Endothelial cell of umbilical vein (primary cell): ENCODE data around the gene TSEN34. TPM values are rescaled to one million over a fixed set of nuclear protein-coding genes. Genes with fewer than 3 reads are reported as not detected.

Experiments used
- BruUV-seq: library from RNA; stranded (reverse); fragments of 400-500 nt; replicated peaks from 2 replicates; lab custom pipeline; 2021; lab: Mats Ljungman, UMichigan
- CTCF ChIA-PET: fragments of 300-600, 350-600 bp; sonication (Branson Sonifier 250); formaldehyde crosslinking; loops from one replicate; lab custom pipeline; 2021; ENCODE audit warnings: antibody characterized with exemption, inconsistent platforms; lab: Charles Lee
- POLR2A ChIA-PET: fragments of 300-600, 350-600 bp; sonication (Branson Sonifier 250); formaldehyde crosslinking; loops from one replicate; lab custom pipeline; 2021; ENCODE audit warnings: antibody characterized with exemption, inconsistent platforms; lab: Charles Lee
- DNase-seq: peaks from one replicate; pipeline ENCODE4 v3.0.0-alpha.2; 2011; ENCODE audit warnings: low read depth, low spot score
- FAIRE-seq: peaks from 2 replicates; lab custom pipeline; 2011; peaks lifted over from hg19 to GRCh38; lab: Jason Lieb, UNC
- H2AFZ ChIP-seq: 2 replicates; pipeline ENCODE4 v1.6.0; 2012; ENCODE audit warnings: low read depth, low read length, control low read depth, inconsistent platforms
- H3K27ac ChIP-seq: 2 replicates; pipeline ENCODE4 v1.5.1; 2011; ENCODE audit warnings: low read depth, mild to moderate bottlenecking, control low read depth, low read length, moderate library complexity; ENCODE audit not compliant: insufficient read depth
- H3K27me3 ChIP-seq, 2 experiments: 2 replicates each; pipeline versions ENCODE4 v1.6.0 to v1.6.1; 2011; ENCODE audit warnings: low read length in 2 of 2, mixed read lengths in 1 of 2; ENCODE audit not compliant: control insufficient read depth in 2 of 2, insufficient read depth in 2 of 2
- H3K36me3 ChIP-seq, 2 experiments: 2 replicates in 1 of 2; 3 replicates in 1 of 2; pipeline ENCODE4 v1.5.1; 2011; ENCODE audit warnings: low read length in 2 of 2, mild to moderate bottlenecking in 1 of 2, moderate library complexity in 1 of 2; ENCODE audit not compliant: control insufficient read depth in 2 of 2, insufficient read depth in 2 of 2; ENCODE audit errors: extremely low read depth in 1 of 2
- H3K4me1 ChIP-seq: 3 replicates; pipeline ENCODE4 v1.5.1; 2011; ENCODE audit warnings: mild to moderate bottlenecking, low read length; ENCODE audit not compliant: control insufficient read depth, insufficient read depth; ENCODE audit errors: extremely low read depth
- H3K4me2 ChIP-seq: 2 replicates; pipeline ENCODE4 v1.6.1; 2011; ENCODE audit warnings: low read length, control low read depth, mixed read lengths; ENCODE audit not compliant: insufficient read depth
- H3K4me3 ChIP-seq, 3 experiments: fragments of 200-600 bp in 1 of 3; sonication (generic), shearing (Covaris generic) in 1 of 3; replicated peaks in 1 of 3; 2 replicates each; pipeline ENCODE4 v1.5.1; 2011 to 2016; ENCODE audit warnings: control low read depth in 3 of 3, low read length in 3 of 3, mild to moderate bottlenecking in 2 of 3, inconsistent platforms in 1 of 3, low read depth in 1 of 3, moderate library complexity in 1 of 3; ENCODE audit not compliant: insufficient read depth in 1 of 3
- H3K79me2 ChIP-seq: 2 replicates; pipeline ENCODE4 v1.6.0; 2012; ENCODE audit warnings: low read length, inconsistent platforms; ENCODE audit not compliant: control insufficient read depth, insufficient read depth
- H3K9ac ChIP-seq: replicated peaks from 2 replicates; pipeline ENCODE3; 2011; ENCODE audit warnings: low read length, control low read depth; ENCODE audit not compliant: insufficient read depth; ENCODE audit errors: extremely low read depth
- H3K9me1 ChIP-seq: replicated peaks from 3 replicates; pipeline ENCODE4 v1.6.0; 2011; ENCODE audit warnings: mild to moderate bottlenecking, low read length; ENCODE audit not compliant: control insufficient read depth, insufficient read depth; ENCODE audit errors: extremely low read depth
- H3K9me3 ChIP-seq: replicated peaks from 2 replicates; pipeline ENCODE4 v1.5.1; 2012; ENCODE audit warnings: low read length, inconsistent platforms; ENCODE audit not compliant: control insufficient read depth, insufficient read depth
- H4K20me1 ChIP-seq: replicated peaks from 2 replicates; pipeline ENCODE3; 2011; ENCODE audit warnings: mild to moderate bottlenecking, low read length; ENCODE audit not compliant: control insufficient read depth, insufficient read depth; ENCODE audit errors: extremely low read depth
- CTCF ChIP-seq, 2 donors: IDR thresholded peaks; 1 replicate in 1 of 2; 2 replicates in 1 of 2; pipeline ENCODE4 v1.5.1; 2011; ENCODE audit warnings: low read length in 2 of 2, mild to moderate bottlenecking in 2 of 2, moderate library complexity in 2 of 2, control low read depth in 1 of 2, inconsistent platforms in 1 of 2, low read depth in 1 of 2; ENCODE audit not compliant: insufficient read depth in 1 of 2; ENCODE audit errors: extremely low read depth in 1 of 2
- EZH2 ChIP-seq: IDR thresholded peaks from 2 replicates; pipeline ENCODE4 v1.6.1; 2012; ENCODE audit warnings: borderline replicate concordance, low read depth, mild to moderate bottlenecking, moderate library complexity, low read length, inconsistent platforms; ENCODE audit not compliant: severe bottlenecking
- FOS ChIP-seq: IDR thresholded peaks from 2 replicates; pipeline ENCODE4 v1.6.1; 2011; ENCODE audit warnings: mild to moderate bottlenecking, low read length, moderate library complexity, borderline replicate concordance; ENCODE audit not compliant: insufficient read depth
- GATA2 ChIP-seq: IDR thresholded peaks from 2 replicates; pipeline ENCODE4 v1.7.0; 2011; ENCODE audit warnings: low read depth, mild to moderate bottlenecking, moderate library complexity, mixed read lengths, low read length; ENCODE audit not compliant: insufficient read length, insufficient read depth
- JUN ChIP-seq: IDR thresholded peaks from 2 replicates; pipeline ENCODE4 v1.6.1; 2011; ENCODE audit warnings: borderline replicate concordance, low read depth; ENCODE audit not compliant: insufficient read length, insufficient read depth
- MAX ChIP-seq: IDR thresholded peaks from 2 replicates; pipeline ENCODE4 v1.6.1; 2011; ENCODE audit not compliant: insufficient read depth, insufficient read length
- MYC ChIP-seq: IDR thresholded peaks from one replicate; pipeline ENCODE4 v1.6.1; 2011; ENCODE audit warnings: mild to moderate bottlenecking, low read depth, low read length
- POLR2A ChIP-seq: IDR thresholded peaks from 2 replicates; pipeline ENCODE4 v1.6.1; 2012; ENCODE audit warnings: low read depth, mild to moderate bottlenecking, control low read depth, low read length
- POLR2AphosphoS5 ChIP-seq: IDR thresholded peaks from 2 replicates; pipeline ENCODE4 v1.6.1; 2012; ENCODE audit warnings: low read depth, mild to moderate bottlenecking, control low read depth, low read length, moderate library complexity; ENCODE audit not compliant: insufficient read depth
- dilution Hi-C: fragments of 300-500 bp; cut with MboI; formaldehyde crosslinking; loops from one replicate; pipeline ENCODE4 v1.15.0; 2019; ENCODE audit warnings: low sequenced_read_pairs; ENCODE audit not compliant: extremely low pct_ligation_motif_present
- intact Hi-C: fragments of 100-400 bp; cut with micrococcal nuclease; formaldehyde crosslinking; loops from one replicate; pipeline ENCODE4 v1.10.0; 2022
- polyA plus RNA-seq, 4 experiments: library from polyadenylated mRNA; depleted of rRNA in 3 of 4; stranded (reverse) in 3 of 4; unstranded in 1 of 4; fragments of >200 nt; gene quantifications; 2 replicates each; pipeline versions ENCODE4 v1.2.1 to v1.2.3, GENCODE V29; 2011 to 2012; ENCODE audit warnings: missing spikeins in 1 of 4
- total RNA-seq: library from RNA; stranded (reverse); gene quantifications from 2 replicates; pipeline ENCODE4 v1.2.3, GENCODE V29; 2021

Gene TSEN34
- total and polyA plus RNA-seq, 2 donors (not counting 3 experiments of a cell fraction or from before 2014, with no cell fraction given), result 40.7 to 81.9 TPM

GRCh38 chr19:54201980-54202379 lies 10.9 kb downstream of the TSEN34 start:
- FAIRE-seq, result no peak
- BruUV-seq, result no TSS peak
- ChIA-PET CTCF (interaction anchor here (1.3 kb wide), 1 partner anchor 30 kb away, joined by 3 read pairs; no protein-coding TSS in a partner anchor), POLR2A (interaction anchor here (6.0 kb wide), 1 partner anchor 12 kb away, joined by 91 read pairs; the partner anchor contains the start of genes MBOAT7 and TSEN34)
- Histone ChIP-seq H3K4me1 (peaks cover 40% of the 10 kb centered on the region), H4K20me1 (peaks cover 3% of the 10 kb centered on the region), H2AFZ (no peak overlapping the region), H3K9me1 (no peaks in the 10 kb centered on the region), H3K79me2 (peaks cover 63% of the 10 kb centered on the region), H3K4me3 (peak overlapping the region; percentile 45 to 97 (median 64)), H3K9me3 (no peaks in the 10 kb centered on the region), H3K9ac (peak overlapping the region; percentile 95), H3K36me3 (peaks cover 40 to 42% of the 10 kb centered on the region in 2 experiments), H3K4me2 (peak overlapping the region; percentile 96), H3K27ac (peak overlapping the region; percentile 91), H3K27me3 (no peaks in the 10 kb centered on the region)
- no peak for DNase-seq
- intact Hi-C loops, result loop anchor here (5.0 kb wide), 2 partner anchors 40 to 245 kb away; partner anchors contain the start of gene LENG8
- dilution Hi-C loops, result no loop called here
- TF ChIP-seq POLR2A, result no peak
- TF ChIP-seq JUN, result no peak
- TF ChIP-seq EZH2, result no peak
- TF ChIP-seq POLR2AphosphoS5, result no peak
- TF ChIP-seq CTCF (IDR thresholded peaks at IDR 0.05; ENCODE audit: extremely low read depth in 1 of 2, insufficient read depth in 1 of 2, low read depth in 1 of 2, low read length in 2 of 2), result no peak
- no peak for TF ChIP-seq FOS
- no peak for TF ChIP-seq MAX
- no peak for TF ChIP-seq MYC
- no peak for TF ChIP-seq GATA2
